Frontal cortex (tissue), 4 donors: ENCODE data around the gene KRT16. TPM values are rescaled to one million over a fixed set of nuclear protein-coding genes. Genes with fewer than 3 reads are reported as not detected.
"Not testable (repeated sequence)": the region's sequence is repeated elsewhere in the genome, so short reads cannot be mapped to it uniquely, and the experiment has no call there.

Experiments used
- DNase-seq, 2 donors: peaks; one replicate each; pipeline ENCODE4 v3.0.0; 2012; ENCODE audit warnings: low spot score in 2 of 2
- FAIRE-seq: peaks from 2 replicates; lab custom pipeline; 2012; peaks lifted over from hg19 to GRCh38; lab: Jason Lieb, UNC
- total RNA-seq: library from RNA; depleted of rRNA; stranded (reverse); fragments of >200 nt; gene quantifications from one replicate; pipeline ENCODE4 v1.2.3, GENCODE V29; 2014
- donor health status: control.
- donor health status: control.
- donor health status: control.

The KRT16 gene
- total RNA-seq, 1 donor from 2014 or later, result not detected

DNA sequence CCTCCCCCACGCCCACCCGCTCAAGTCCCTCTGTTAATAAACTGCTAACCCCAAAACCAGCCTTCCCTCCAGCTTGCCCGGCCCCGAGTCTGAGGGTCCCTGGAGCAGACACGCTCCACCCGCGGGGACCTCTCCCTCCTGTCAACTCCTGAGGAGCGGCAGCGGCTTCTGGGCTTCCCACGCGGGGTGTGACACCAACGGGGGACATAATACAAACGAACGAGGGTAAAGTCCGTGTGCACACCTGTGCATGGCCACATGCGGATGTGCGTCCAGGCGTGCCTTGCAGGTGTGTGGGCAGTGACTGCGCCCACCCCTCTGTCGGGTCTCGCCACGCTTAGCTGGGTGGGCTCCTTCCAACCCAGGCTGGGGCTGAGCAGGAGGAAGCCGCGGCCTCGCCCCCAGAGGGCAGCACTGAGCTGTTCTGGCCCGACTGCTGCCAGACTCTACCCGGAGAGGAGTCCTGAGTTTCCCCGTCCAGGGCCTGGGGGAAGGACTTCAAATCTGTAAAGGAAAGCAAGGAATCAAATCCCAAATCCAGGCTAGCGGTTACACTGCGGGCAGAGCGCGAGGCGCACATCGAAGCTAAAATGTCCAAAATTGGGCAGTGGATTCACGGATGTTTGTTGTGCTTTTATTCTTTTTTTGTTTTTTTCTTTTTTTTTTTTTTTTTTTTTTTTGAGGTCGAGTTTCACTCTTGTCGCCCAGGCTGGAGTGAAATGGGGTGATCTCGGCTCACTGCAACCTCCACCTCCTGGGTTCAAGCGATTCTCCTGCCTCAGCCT is 36.0 kb upstream of the KRT16 start:
- no peak for FAIRE-seq
- DNase-seq, result peak; percentile 71 to 88

DNA sequence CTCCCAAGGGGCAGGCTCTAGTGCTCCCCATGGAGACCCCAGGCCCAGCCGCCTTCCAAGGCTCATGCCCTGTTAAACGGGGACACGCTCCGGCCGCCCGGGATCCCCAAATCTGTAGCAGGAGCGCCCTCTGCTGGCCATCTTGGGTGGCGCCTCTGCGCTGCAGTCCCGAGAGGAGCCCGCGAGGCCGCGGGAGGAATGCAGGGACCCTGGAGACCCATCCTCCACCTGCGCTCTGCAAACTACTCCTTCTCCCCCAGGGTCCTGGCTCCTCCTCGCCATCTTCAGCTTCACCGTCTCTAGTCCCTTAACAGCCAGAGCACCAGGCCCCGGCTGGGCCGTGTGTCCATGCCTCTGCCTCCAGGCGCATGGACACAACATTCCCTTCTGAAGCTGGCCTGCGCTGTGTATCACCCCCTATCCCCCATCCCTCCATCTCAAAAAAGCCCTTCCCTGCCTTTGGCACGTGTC is 35.4 kb upstream of the KRT16 start:
- no peak for FAIRE-seq

DNA sequence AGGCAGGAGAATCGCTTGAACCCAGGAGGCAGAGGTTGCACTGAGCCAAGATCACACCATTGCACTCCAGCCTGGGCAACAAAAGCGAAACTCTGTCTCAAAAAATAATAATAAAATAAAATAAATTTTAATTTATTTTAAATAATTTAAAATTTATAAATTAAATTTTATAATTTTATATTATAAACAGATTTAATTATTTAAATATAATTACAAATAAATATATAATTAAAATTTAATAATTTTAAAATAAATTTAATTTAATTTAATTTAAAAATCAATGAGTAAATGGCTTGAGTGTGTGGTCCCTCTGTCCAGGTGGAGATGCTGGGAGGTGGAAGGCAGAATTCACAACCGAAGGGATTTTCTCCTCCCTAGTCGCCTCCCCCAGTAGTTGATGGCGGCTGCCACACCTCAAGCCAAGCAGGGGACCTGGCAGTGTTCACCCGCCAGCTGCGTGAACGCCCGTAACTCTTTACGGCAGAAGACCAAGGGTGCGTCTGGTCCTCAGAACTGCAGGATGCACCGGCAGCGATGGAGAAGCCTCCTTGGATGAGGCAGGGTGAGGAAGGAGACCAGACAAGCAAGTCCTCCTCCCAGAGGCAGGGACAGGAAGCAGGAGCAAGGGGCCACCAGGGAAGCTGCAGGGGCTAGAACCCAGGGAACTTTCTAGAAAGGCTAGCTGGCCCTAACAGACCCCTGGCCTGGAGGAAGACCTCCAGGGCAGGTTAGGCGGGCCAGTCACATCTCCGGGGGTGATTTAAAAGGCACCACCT is 34.7 kb upstream of the KRT16 start:
- peak; percentile 56 for FAIRE-seq

More for the DNA sequence above, 35.4 kb upstream of the KRT16 start:
- DNase-seq, result peak; percentile 82 to 92

DNA sequence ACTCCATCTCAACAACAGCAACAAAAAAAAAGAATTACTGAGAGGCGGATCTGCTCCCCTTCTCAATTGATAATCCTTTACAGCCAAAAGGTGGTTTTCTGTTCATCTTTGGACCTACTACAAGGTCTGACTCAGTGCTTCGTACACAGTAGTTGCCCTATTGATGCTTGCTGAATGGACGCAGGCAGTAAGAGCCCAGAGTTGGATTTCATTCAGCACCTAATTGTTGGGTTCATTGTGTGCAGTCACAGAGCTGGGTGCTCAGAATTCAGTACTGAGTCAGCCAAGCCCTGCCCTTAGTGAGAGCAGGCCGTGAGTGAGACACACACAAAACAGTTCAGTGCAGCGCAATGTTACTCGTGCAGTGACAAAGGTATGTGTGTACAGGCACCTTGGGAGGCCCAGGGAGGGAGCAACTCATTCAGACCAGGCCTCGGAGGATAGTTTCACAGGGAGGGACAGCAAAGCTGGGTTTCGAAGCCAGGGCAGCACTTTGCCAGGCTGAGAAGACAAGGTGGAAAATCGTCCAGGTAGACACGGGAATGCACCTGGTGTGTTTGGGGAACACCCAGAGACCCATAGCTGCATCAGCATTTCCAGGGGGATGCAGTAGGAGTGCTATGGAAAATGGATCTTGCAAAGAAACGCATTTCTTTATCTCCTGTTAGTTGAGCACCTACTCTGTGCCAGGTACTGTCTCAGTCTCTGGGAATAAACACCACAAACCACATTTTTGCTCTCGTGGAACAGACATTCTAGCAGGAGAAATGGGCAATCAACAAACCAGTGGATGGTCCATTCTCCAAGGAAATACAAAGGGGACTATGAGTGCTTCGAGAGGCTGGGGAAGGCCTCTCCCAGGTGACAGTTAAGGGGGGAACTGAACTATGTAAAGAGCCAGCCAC is 29.9 kb upstream of the KRT16 start:
- DNase-seq (no peak), FAIRE-seq (no peak)

More for the DNA sequence above, 34.7 kb upstream of the KRT16 start:
- DNase-seq, result no peak

DNA sequence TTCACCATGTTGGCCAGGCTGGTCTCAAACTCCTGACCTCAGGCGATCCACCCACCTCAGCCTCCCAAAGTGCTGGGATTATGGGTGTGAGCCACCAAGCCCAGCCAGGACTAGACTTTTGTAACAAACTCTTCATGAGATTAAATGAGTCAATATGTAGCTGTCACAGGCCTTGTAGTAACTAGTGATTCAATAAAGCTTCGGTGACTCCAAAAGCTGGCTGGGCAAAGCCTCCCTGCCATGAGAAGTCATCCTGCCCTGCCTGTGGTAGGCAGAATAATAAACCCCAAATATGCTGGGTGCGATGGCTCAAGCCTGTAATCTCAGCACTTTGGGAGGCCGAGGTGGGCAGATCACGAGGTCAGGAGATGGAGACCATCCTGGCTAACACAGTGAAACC is 28.0 kb upstream of the KRT16 start:
- not testable (repeated sequence) for FAIRE-seq

DNA sequence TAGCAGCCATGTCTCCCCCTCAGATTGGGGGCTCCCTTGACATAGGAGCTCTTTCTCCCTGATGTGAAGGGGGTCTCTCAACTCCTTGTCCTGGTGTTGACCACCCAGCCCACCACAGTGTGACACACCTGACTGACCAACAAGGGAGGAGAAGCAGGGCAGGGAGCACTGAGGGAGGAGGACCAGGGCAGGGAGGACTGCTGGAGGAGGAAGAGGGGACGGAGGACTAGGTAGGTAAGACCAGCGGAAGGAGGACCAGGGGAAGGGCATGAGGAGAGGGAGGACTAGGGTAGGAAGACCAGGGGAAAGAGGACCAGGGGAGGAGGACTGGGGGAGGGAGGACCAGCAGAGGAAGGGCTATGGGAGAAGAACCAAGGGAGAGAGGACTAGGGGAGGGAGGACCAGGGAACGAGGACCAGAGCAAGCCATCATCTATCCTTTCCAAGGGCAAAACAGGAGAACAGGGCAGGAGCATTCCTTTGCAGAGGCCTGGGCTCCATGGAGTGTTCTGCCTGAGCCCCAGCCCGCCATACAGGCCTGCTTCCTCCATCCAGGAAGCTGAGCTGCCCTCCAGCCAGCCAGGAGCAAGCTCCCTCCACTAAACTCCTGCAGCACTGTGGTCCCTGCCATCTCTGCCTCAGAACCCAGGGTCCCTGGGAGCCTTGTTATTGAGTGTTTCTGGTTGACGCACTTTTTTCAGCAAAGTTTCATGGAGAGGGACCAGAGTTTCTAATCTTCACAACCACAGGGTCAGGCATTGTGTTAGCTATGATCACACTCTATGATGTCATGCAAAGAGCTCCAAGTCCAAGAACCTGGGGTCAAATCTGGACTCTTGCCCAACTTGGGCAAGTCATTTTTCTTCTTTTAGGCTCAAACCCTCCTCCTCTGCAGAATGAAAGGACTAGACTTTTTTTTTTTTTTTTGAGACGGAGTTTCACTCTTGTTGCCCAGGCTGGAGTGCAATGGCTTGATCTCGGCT is 27.2 kb upstream of the KRT16 start:
- FAIRE-seq (no peak), DNase-seq (no peak)

More for the DNA sequence above, 28.0 kb upstream of the KRT16 start:
- not testable (repeated sequence) for DNase-seq

DNA sequence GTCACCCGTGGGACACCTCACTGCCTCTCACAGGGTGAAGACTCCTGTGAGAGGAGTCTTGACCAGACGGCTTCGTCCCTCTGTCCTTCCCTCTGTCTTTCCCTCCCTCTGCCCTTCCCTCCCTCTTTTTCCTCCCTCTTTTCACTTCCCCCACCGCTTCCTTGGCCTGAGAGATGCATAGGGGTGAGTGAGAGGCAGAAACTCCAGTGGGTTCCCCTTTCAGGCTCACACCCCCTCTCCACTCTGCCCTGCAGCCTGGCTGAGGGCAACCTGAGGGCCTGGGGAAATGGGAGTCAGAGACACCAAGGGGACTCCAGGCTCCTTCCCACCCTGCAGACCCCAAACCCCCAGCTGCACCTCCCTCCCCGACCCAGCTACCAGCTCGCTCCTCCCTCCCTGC is 26.4 kb upstream of the KRT16 start:
- no peak for FAIRE-seq
- DNase-seq, result no peak

DNA sequence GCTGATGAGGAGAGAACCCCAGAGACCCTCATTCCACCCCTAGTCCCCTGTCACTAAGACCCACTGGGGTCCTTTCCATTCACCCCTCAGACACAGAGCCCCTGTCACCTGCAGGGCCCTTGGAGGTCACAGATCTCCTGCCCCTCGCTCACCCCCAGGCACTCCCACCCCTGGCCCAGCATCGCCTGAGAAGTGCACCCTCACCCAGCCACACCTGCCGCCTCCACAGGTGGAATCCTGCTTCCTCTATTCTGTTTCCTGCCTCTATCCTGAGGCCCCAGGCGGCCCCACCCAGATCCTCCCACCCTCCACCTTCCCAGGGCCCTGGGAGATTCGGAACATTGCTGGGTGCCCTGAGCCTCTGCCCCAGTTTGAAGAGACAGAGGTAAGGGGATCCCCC is 25.6 kb upstream of the KRT16 start:
- DNase-seq, result no peak
- no peak for FAIRE-seq

DNA sequence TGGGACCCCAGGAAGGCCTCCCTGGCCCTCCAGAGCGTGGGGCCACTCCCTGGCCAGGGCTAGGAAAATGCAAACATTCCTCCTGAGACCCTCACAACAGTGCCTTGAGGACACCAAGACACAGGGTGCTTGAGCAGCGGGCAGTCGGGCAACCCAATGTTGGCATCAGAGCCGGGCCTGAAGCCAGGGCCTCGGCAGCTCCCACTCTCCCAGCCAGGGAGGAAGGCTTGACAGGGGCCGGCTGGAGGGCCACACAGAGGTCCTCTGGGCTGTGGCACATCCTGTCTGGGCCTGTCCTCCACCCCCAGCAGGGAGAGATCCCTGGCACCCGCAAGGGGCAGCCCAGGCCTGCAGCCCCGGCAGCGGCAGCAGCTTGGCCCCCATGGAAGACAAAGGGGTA is 24.1 kb upstream of the KRT16 start:
- FAIRE-seq, result no peak
- DNase-seq, result no peak

DNA sequence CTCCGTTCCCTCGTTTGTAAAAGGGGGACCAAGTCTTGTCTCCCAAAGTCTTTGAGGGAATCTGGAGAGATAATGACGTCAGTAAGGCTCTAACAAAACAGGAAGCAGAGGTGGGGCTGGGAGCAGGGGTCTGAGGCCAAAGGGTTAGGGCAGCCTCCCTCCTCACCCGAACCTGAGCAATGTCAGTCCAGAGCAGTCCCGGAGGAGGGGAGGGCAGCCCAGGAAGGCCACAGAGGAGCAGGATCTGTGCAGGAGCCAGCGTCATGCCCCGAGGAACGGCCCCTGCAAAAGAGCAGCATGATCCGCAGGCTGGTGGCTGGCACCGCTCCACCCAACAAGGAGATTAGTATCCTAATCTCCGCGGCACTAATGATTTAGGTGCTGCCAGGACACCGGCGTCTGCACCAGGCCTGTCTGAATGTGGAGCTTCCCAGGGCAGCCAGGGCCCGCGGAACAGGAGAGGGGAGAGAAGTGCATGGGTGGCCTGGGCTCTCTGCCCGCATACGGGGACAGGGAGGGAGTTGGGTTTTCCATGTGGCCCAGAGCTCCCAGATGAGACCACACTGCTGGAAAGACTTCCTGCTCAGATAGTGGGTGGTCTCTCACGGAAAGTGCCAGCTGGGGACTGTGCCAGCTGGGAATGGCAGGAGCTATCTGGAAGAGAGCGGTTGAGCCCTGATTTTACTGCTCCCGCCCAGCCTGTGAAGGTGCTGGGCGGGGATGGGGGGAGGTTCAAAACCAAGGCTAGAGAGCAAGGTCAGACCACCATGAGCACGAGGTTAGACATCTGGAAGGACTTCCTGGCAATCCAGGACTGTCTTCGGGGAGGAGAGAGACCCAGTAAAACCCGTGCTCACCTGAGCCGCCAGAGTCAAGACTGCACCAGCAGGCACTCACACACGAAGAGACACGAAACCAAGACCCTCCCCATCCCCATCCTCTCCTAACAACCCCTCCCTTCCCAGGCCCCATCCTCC is 22.8 kb upstream of the KRT16 start:
- FAIRE-seq, result no peak
- no peak for DNase-seq

DNA sequence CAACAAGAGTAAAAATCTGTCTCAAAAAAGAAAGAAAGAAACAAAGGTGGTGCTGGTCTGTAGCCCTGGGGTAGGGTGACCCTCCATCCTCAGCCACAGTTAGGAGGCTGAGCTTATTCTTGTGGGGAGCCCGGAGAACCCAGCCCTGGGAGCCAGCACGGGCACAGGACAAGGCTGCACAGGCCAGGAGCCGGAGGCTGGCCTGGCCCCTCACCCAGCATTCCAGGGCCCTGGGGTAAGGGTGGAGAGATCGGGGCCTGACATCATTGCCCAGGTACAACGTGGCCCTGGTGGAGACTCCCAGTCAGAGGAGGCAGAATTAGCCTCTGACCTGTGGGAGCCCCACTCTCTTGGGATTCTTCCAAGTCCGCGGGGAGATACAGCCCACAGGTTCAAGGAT is 22.1 kb upstream of the KRT16 start:
- DNase-seq (no peak), FAIRE-seq (no peak)

DNA sequence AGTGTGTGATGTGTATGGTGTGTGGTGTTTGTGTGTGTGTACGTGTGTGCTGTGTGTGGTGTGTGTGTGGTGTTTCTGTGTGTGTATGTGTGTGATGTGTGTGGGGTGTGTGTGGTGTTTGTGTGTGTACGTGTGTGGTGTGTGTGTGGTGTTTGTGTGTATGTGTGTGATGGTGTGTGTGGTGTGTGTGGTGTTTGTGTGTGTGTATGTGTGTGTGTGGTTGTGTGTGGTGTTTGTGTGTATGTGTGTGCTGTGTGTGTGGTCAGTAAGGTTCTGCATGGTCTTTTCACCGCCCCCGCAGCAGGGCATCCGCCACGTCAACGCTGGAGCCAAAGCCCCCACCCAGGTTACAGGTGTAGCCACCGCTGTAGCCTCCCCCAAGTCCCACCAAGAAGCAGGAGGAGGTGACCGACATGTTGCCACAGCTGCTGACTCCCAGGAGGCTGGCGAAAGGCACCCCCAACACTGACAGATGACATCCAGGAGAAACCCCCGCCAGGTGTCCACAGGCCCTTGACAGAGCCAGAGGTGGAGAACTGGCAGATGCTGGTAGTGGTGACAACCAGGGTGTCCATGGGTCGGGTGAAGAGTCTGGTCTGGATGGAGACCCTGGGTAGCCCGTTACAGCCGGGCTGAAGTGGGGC is 21.1 kb upstream of the KRT16 start:
- FAIRE-seq (no peak), DNase-seq (no peak)

DNA sequence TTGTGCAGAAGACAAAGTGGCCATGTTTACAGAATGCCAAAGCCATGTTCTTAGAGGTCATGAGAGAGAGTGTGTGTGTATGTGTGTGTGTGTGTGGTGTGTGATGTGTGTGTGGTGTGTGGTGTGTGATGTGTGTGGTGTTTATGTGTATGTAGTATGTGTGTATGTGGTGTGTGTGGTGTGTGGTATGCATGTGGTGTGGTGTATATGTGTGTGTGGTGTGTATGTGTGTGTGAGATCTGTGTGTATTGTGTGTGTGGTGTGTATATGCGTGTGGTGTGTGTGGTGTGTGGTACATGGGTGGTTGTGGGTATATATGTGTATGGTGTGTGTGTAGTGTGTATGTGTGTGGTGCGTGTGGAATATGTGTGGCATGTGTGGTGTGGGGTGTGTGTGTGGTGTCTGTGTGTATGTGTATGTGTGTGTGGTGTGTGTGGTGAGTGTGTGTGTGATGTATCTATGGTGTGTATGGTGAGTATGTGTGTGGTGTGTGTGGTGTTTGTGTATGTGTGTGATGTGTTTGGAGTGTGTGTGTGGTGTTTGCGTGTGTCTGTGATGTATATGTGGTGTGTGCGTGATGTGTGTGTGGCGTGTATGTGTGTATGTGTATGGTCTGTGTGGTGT is 20.0 kb upstream of the KRT16 start:
- DNase-seq, result no peak
- FAIRE-seq, result no peak

DNA sequence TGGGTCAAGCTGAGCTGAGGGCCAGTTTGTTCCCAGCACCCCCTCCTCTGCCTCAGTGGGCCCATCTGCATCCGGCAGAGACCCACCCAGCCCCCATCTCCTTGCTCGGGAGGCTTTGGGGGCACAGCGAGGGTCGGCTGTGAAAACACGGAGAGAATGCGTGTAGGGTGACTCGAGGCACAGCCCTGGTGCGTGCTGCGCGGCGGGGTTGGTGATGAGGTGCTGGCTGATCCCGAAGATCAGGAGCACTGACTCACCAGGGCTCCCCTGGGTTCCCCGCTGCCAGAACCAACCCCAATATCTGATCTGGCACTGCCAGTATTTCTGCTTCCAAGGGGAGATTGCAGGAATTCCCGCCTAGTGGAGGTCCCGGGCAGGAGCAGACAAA is 19.3 kb upstream of the KRT16 start:
- DNase-seq (no peak), FAIRE-seq (no peak)

DNA sequence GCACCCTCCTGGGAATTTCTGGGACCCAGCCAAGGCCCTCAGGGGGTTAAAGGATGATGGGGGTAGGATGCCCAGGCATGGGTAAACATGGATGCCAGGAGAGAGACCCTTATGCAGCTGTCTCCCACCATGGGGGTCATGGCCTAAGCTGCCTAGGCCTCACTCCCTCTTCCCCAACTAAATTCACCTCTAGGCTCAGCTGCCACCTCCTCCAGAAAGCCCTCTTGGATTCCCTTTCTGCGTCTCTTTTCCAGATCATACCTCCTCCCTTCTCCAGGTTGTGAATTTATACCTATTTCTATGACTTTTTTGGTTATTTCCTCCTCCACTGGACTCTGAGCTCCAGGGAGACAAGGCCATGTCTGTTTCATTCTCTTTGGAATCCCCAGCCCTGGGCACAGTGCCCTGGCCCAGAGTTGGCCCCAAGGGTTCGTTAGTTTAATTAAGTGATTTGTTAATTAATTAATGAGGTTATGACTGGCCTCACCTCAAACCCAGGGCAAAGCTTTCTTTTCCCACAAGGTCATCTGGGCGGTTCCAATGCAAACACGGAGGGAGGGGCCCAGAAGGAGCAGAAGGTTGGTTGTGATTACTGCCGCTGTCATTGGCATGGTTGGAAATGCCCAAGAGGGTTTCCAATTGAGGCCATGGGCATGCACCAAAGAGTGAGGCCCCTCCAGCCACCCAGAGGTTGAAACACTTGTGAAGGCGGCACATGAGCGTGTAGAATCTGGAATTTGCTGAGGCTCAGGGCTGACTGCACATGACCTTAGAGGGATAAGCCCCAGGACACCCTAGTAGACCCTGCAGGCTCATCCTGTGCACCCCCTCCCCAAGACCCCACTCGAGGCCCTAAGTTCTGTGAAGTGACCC is 18.7 kb upstream of the KRT16 start:
- DNase-seq (no peak), FAIRE-seq (no peak)
